PFSK-1 (cell line): ENCODE data around the gene SIDT1.

Source experiments
- POLR2AphosphoS5 ChIP-seq: IDR thresholded peaks from 2 replicates; pipeline ENCODE4 v1.6.1; 2012; ENCODE audit warnings: low read depth, mild to moderate bottlenecking, control low read depth, low read length, moderate library complexity
- SIN3A ChIP-seq: IDR thresholded peaks from 2 replicates; pipeline ENCODE4 v1.6.1; 2012; ENCODE audit warnings: mild to moderate bottlenecking, low read length, moderate library complexity, borderline replicate concordance; ENCODE audit not compliant: insufficient read depth

GRCh38 chr3:113521981-113522380 lies 10.4 kb upstream of the SIDT1 start:
- no peak for TF ChIP-seq SIN3A
- no peak for TF ChIP-seq POLR2AphosphoS5
